ENCODE data around the gene LY9.

LY9 gene

DNA sequence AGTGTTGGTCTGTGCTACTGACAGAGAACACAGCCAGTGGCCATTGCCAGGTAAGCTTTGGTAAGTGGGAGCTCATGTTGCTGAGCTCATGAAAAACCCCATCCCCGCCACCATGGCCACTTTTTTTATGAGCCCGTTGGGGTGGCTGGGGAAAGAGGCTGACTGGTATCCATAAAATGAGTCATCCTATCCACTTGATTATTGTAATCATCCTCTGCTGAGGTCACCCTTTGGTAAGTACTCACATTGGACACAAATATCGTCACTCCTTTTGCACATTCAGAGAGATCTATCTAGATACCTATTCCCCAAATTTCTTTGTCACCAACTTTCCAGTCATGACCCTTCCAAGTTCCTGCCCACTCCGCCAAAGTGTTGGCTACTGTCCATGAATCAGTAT lies 34.9 kb upstream of the LY9 start:
- TF ChIP-seq, protein P1, sequence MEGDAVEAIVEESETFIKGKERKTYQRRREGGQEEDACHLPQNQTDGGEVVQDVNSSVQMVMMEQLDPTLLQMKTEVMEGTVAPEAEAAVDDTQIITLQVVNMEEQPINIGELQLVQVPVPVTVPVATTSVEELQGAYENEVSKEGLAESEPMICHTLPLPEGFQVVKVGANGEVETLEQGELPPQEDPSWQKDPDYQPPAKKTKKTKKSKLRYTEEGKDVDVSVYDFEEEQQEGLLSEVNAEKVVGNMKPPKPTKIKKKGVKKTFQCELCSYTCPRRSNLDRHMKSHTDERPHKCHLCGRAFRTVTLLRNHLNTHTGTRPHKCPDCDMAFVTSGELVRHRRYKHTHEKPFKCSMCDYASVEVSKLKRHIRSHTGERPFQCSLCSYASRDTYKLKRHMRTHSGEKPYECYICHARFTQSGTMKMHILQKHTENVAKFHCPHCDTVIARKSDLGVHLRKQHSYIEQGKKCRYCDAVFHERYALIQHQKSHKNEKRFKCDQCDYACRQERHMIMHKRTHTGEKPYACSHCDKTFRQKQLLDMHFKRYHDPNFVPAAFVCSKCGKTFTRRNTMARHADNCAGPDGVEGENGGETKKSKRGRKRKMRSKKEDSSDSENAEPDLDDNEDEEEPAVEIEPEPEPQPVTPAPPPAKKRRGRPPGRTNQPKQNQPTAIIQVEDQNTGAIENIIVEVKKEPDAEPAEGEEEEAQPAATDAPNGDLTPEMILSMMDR (IDR thresholded peaks at IDR 0.05) = no peak
- no peak for TF ChIP-seq ZFX (IDR thresholded peaks at IDR 0.05; ENCODE audit: borderline replicate concordance)
- no peak overlapping the region for H3K27ac ChIP-seq

DNA sequence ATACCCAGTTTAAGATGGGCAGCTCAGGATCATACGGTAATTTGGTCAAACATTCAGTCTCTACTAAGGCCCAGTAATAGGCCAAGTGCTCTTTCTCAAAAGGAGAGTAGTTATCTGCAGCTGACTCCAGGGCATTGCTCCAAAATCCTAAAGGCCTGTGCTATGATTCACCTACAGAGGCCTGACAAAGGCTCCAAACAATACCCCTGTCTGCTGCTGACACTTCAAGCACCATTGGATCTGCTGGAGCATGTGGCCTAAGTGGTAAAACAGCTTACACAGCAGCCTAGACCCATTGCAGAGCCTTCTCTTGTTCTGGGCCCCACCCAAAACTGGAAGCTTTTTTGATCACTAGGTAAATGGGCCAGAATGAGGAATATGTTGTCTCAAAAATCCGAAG lies 34.1 kb upstream of the LY9 start:
- no peak for TF ChIP-seq ZFX (IDR thresholded peaks at IDR 0.05; ENCODE audit: borderline replicate concordance)
- TF ChIP-seq, protein P1 (IDR thresholded peaks at IDR 0.05) = no peak
- no peak overlapping the region for H3K27ac ChIP-seq

GRCh38 chr1:160763993-160764392 lies 32.0 kb upstream of the LY9 start:
- no peak overlapping the region for H3K27ac ChIP-seq
- TF ChIP-seq ZFX (IDR thresholded peaks at IDR 0.05; ENCODE audit: borderline replicate concordance) = no peak
- TF ChIP-seq, protein P1 (IDR thresholded peaks at IDR 0.05) = no peak

- H3K27ac ChIP-seq = no peak overlapping the region
- no peak for TF ChIP-seq ZFX (IDR thresholded peaks at IDR 0.05; ENCODE audit: borderline replicate concordance)
- TF ChIP-seq, protein P1 (IDR thresholded peaks at IDR 0.05) = no peak
Observed at GRCh38 chr1:160767395-160768294, 28.3 kb upstream of the LY9 start.

DNA sequence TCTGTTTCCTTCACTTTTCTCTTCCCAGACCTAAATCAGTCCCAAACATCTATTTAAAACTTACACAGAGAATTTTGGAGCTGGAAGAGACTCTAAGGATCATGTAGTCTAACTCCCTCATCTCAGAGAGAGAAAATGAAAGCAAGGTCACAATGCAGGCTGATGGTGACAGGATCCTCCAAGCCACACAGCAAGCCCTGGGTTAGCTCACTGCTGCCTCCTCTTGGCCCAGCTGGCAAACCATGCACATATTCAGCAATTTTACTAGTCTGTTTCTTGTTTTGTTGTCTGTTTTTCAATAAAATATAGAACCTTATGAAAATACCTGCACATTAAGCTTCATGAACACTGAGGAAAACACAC lies 27.7 kb upstream of the LY9 start:
- no peak overlapping the region for H3K27ac ChIP-seq
- TF ChIP-seq ZFX (IDR thresholded peaks at IDR 0.05; ENCODE audit: borderline replicate concordance) = no peak
- TF ChIP-seq, protein P1 (IDR thresholded peaks at IDR 0.05) = peak; percentile 61

GRCh38 chr1:160772331-160772730 lies 23.6 kb upstream of the LY9 start:
- no peak overlapping the region for H3K27ac ChIP-seq
- TF ChIP-seq, protein P1 (IDR thresholded peaks at IDR 0.05) = no peak

GRCh38 chr1:160773093-160773492 lies 22.9 kb upstream of the LY9 start:
- TF ChIP-seq, protein P1 (IDR thresholded peaks at IDR 0.05) = no peak
- no peak for TF ChIP-seq ZFX (IDR thresholded peaks at IDR 0.05; ENCODE audit: borderline replicate concordance)
- H3K27ac ChIP-seq = no peak overlapping the region
